ENCODE results near the gene TEX2.

TEX2 gene

GRCh38 chr17:64111831-64112230, 151.2 kb downstream of the TEX2 start:
- no peak for DNase-seq

DNA sequence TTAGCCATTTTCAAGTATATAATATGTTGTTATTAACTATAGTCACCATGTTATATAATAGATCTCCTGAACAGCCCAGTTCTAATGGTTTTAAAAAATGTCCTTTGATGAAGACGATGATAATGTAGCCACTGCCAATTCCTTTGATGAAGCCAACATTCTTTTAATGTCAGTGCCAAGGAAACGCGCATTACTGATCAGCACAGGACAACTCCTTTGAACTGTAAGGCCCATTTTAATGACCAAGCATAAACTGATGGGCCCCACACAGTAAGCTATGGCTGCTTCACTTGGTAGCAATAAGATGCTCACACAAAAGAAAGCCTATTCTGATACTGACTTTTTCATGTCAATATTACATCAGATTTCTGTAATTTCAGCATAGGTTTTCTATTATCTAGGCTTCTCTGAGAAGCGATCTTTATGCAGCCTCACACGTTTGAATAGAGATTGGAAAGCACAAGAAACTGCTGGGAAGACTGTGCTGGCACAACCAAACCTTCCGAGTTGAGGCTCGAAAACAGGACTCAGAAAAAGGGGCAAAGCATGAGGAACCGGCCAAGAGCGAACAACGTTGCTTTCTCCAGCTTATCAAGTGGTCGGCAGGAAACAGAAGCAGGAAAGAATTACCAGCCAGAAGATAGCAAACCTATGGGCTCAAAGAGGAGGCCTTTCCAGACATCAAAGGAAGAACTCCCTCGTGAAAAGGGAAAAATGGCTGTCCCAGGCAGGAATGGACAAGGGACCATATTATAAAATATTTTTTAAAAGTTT, 152.5 kb downstream of the TEX2 start:
- no peak for DNase-seq

DNA sequence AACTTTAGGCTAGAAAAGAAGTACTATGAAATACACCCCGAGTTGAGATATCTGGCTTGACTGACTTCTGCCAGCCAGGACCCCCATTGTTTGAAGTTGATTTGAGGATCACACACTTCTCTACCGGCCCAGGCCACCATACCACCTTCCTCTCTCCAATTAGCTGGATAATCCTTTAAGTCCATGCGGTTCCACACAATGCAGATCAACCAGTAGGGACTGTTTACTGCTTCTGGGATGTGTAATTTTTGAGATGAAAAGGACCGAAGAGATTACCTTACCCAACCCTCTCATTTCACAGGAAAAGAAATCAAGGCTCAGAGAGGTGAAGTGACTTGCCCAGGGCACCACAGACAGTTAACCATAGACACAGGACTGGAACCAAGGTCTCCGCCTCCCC, 153.7 kb downstream of the TEX2 start:
- DNase-seq = no peak

- DNase-seq = no peak
These were observed 155.4 kb downstream of the TEX2 start for GRCh38 chr17:64107500-64108236.

DNA sequence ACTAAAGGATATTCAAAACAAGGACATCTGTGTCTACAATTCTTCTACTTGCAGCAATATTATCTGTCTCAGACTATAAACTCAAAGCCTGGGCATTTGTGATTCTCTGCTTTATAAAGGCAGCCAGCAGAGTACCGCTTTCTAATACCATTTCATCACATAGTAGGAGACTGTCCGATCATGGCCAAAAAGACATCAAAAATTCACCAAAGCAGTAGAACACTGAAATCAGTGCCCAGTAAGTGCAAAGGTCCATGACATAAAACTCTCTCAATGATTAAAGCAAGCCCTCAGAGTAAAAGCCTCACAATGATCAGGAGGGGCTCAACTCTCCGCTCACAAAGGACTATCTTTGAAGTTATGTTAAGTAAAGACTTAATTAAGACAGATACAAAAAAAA, 156.1 kb downstream of the TEX2 start:
- DNase-seq = no peak

DNA sequence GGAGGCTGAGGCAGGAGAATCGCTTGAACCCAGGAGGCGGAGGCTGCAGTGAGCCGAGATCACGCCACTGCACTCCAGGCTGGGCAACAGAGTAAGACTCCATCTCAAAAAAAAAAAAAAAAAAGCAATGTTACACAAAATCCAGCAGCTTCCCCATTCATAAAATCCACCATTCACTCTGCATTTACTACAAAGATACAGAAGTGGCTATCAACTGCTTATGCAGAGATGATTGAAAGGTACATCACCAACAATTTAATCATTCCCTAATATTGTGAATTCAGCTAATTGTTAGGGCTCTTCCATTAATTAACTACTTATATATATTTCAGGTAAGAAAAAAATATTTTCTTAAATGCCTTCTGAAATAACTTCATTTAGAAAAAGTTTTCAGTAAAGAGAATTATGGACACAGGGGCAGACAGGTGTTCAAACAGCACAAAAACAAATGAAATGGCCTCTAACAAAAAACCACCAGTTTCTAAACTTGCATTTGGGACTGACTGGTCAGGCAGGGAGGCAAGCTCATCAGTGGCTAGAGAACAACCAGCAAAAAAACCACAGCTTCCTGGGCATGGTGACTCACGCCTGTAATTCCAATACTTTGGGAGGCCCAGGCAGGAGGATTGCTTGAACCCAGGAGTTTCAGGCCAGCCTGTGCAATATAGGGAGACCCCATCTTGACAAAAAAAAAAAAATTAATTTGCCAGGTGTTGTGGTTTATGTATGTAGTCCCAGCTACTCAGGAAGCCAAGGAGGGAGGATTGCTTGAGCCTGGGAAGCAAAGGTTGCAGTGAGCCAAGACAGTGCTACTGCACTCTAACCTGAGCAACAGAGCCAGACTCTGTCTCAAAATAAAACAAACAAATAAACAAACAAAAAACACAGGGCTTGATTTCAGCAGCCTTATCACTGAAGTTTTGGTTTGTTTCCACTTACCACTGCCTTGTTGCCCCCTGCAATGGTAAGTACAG, 159.4 kb downstream of the TEX2 start:
- peak; percentile 38 to 63 (median 56) for DNase-seq

GRCh38 chr17:64102627-64103390, 160.3 kb downstream of the TEX2 start:
- no peak for DNase-seq

- no peak for DNase-seq
These were observed 163.5 kb downstream of the TEX2 start for GRCh38 chr17:64099543-64099942.
